Cerebellar cortex (tissue), 1 donor: Measurements from ENCODE around the gene PLIN5.

ENCODE experiments used
- DNase-seq: peaks from one replicate; pipeline ENCODE4 v3.0.0-alpha.2; 2015; ENCODE audit warnings: low spot score

PLIN5 gene

GRCh38 chr19:4488496-4488895, 46.5 kb downstream of the PLIN5 start:
- DNase-seq = no peak

GRCh38 chr19:4487572-4487971, 47.5 kb downstream of the PLIN5 start:
- peak; percentile 33 for DNase-seq

- DNase-seq = no peak
Observed at GRCh38 chr19:4483385-4483784, 51.6 kb downstream of the PLIN5 start.

GRCh38 chr19:4482721-4483364, 52.2 kb downstream of the PLIN5 start:
- DNase-seq = no peak

GRCh38 chr19:4477034-4477801, 57.8 kb downstream of the PLIN5 start:
- DNase-seq = no peak

- DNase-seq = peak; percentile 90
Observed at GRCh38 chr19:4474514-4475022, 60.5 kb downstream of the PLIN5 start.

GRCh38 chr19:4473763-4474513, 61.1 kb downstream of the PLIN5 start:
- DNase-seq = no peak

- no peak for DNase-seq
Observed at GRCh38 chr19:4473011-4473762, 61.8 kb downstream of the PLIN5 start.
